Germinal center (tissue), 1 donor: ENCODE results near the gene CHCHD4.
A peak's percentile ranks its signal among the peaks of the same experiment; 100 is the strongest.
"Not testable (repeated sequence)": the region's sequence is repeated elsewhere in the genome, so short reads cannot be mapped to it uniquely, and the experiment has no call there.

Source experiments
- DNase-seq: peaks from one replicate; pipeline ENCODE4 v3.0.0; 2012; ENCODE audit warnings: mixed read lengths, low spot score

Gene CHCHD4

DNA sequence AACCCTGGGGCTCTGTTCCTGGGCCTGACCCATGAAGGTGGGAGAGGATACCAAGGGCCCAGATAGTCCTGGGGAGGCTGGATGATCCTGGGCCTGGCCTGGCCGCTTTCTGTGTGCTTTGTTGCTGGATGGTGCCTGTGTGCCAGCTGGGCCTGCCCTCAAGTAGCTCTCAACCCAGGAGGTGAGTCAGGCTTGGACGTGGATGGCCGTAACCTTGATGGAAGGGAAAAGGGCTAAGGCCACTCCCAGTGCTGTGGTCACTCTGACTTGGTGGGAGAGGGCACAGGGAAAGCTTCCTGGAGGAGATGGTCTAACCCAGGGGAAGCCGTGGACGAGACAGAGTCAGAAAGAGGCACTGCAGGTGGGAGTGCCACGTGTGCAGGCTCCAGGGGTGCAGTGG, 9.6 kb upstream of the CHCHD4 start:
- no peak for DNase-seq

DNA sequence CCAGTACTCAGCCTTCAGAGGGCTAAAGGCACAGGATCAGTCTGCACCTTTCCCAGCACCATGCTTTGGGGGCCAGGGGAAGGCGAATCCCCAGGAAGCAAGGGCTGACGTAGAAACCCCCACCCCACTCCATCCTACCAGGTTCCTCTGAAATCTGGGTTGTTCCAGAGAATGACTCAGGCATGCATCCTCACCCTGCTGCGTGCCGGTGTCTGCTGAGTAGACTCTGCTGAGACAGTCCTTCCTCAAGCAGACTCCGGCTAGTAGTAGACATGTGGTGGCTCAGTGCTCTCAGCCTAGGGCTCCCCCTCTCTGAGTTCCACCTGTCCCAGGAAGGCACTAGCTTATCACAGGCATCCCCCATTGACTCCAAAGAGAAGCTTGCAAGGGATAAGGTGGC, 9.2 kb upstream of the CHCHD4 start:
- no peak for DNase-seq

DNA sequence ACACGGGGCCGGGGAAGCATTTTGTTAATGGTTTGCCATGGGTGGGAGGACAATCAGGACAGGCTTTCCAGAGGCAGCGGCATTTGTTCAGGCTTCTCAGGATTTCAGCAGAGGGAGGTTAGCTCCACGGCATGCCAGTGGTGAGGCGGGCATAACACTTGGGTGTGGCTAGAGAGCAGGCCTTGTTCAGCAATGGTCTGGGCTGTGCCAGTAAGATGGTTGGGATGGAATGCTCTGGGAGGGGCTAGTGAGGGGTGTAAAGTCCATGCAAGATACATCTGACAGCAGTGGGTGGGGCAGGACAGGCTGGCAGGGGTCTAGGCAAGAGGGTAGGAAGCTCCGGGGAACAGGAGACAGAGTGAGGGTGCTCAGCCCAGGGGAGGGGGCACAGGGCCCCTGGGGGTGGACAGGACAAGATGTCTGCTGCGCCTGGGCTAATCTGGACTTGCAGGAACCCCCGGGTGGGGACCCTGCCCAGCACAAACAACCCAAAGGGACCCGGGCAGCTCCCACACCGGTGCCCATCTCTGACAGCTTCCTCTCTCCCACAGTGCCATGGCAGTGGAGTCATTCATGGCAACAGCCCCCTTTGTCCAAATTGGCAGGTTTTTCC, 8.6 kb upstream of the CHCHD4 start:
- no peak for DNase-seq

DNA sequence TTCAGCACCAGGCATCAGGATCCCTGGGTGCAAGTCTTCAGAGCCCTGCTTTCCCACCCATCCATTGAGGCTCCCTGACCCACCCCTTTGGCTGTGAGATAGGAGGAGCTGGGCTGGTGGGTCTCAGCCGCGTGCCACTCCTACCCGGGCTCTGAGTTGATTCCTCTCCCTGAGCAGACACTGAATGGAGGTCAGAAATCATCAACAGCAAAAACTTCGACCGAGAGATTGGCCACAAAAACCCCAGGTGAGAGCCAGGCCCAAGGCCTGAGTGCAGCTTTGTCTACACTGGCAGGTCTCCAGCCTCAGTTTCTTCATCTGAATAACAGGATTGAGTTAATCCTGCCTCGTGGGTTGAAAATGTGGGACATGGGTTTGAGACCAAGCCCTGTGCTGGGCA, 8.0 kb upstream of the CHCHD4 start:
- DNase-seq, result no peak

DNA sequence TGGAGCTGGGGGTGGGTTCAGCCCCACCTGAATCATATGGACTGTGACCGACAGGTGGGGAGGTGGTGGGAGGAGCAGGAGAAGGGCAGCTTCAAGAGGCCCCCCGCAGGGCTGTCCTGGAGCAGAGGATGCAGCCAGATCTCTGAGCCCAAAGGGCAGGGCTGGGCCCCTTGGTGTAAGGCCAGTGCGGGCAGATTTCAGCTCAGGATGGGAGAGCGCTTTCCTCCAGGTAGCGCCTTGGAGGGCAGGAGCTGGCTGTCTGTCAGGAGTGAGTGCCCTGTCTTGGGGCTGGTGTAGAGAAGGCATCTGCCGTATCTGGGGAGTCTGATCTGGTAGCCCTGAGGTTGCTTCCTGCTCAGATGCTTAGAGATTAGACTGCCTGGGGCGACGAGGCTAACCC, 7.5 kb upstream of the CHCHD4 start:
- DNase-seq, result no peak

DNA sequence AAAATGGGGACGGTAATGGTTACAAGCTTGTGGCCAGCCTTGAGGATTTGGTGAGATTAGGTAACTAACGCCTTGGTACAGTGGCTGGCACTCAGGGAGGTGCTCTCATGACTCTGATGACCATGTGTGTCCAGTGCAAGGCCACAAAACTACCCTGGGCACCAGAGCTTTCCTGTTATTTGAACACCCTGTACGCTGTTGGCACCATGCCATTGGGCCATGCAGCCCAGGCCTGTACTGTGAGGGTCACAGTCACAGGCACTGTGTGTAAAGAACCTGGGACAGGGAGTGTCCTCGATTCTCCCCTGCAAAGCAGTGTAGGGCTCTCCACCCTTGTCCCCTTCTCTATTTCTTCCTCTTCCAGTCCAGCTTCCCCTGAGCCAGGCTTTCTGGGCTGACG, 6.5 kb upstream of the CHCHD4 start:
- no peak for DNase-seq

DNA sequence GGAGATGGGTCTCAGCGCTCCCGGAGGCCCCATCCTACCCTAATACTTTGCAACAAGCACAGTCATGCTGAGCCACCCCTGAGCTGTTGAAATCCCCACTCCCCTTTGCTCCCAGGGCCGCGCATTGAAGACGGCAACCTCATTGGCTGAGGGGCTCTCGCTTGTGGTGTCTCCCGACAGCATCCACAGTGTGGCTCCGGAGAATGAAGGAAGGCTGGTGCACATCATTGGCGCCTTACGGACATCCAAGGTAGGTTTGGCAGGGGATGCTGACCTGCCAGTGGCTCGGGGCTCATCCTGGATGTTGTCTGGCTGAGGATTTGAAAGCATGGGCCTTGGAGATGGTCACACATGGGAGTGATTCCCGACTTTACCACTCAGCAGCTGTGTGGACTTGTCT, 6.0 kb upstream of the CHCHD4 start:
- DNase-seq, result no peak

DNA sequence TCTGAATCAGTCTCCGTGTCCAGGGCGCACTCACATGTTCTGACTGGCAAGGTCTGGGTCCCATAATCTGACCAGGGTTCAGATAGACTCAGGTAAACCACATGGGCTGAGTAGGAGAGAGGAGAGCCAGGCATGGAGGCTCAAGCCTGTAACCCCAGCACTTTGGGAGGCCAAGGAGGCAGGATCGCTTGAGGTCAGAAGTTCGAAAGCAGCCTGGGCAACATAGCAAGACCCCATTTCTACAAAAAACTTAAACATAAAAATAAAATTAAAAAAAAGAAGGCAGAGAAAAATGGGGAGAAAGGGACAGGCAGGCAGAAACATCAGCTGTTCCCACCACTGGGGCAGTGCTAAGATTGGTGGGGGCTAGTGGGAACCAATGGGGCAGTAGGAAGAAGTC, 5.6 kb upstream of the CHCHD4 start:
- no peak for DNase-seq

DNA sequence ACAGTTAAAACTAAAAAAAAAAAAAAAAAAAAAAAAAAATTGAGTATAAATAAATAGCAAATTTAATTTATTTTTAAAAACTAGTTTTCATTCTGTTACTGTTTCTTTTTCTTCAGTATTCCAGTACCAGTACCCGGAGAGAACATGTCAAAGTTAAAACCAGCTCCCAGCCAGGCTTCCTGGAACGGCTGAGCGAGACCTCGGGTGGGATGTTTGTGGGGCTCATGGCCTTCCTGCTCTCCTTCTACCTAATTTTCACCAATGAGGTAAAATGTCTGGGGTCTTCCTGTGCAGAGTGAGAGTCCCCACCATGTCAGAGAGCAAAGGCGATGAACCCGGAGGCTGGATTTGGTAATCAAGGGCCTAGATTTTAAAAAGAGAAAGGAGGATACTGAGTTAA, 4.6 kb upstream of the CHCHD4 start:
- no peak for DNase-seq

DNA sequence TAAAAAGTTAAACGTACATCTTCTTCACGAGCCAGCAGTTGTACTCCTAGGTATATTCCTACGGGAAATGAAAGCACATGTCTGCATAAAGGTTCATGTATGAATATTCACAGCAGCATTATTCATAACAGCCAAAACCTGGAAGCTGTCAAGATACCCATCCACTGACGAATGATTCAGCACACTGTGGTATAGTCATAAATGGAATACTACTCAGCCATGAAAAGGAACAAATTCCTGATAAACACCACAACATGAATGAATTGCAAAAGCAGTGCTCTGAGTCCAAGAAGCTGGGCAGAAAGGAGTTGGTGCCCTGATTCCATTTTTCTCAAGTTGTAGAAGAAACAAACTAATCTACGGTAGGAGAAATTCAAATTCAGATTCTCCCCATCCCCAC, 4.1 kb upstream of the CHCHD4 start:
- no peak for DNase-seq

DNA sequence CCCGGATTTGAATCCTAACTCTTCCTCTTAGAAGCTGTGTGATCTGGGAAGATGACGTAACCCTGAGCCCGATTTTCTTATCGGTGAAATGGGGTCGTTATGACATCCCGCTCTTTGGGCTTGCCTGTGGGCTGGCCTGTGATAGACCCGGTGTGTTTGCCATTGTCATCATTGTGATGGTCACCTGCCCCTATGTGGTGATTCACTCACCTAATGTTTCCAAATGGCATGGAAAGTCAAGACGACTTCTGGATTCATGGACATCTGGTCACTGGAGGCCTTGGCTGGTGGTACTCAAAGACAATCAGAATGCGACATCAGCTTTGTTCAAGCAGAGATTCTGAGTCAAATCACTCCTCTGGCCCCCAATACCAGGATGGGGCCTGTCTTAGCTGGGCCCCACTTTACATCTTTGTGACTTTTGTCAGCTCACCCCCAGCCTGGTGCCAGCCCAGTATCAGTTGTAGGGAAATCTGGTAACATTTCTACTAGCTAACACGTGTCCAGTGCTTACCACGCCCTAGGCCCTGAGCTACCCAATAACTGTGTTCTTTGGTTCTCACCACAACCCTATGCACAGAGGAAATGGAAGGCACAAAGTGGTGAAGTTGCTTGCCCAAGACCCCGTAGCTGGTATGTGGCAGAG, 3.0 kb upstream of the CHCHD4 start:
- no peak for DNase-seq

DNA sequence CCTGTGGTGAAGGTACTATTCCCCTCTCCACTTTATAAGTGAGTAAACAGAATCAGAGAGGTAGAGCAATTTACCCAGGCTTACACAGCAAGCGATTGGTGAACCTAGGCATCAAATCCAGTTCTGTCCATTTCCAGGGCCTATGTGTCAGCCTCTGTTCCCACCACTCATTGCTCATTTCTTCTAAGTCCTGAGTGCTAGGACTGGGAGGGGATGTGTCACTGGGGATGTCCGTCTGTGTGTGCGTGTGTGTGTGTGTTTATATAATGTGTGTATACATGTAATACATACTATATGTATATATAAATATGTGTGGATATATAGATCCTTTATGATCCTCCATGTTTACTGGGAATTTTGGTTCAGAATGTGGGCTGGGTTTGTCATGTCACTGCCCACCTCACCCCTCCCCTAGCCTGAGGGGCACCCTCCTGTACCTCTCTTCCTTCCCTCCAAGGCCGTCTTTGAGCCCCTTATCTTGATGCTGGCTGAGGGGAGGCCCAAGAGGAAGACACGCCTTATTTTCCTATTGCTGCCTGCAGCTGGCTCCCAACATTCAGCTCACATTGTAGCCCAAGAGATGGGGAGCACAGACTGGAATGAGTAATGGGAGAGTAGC, 2.3 kb upstream of the CHCHD4 start:
- DNase-seq, result no peak

DNA sequence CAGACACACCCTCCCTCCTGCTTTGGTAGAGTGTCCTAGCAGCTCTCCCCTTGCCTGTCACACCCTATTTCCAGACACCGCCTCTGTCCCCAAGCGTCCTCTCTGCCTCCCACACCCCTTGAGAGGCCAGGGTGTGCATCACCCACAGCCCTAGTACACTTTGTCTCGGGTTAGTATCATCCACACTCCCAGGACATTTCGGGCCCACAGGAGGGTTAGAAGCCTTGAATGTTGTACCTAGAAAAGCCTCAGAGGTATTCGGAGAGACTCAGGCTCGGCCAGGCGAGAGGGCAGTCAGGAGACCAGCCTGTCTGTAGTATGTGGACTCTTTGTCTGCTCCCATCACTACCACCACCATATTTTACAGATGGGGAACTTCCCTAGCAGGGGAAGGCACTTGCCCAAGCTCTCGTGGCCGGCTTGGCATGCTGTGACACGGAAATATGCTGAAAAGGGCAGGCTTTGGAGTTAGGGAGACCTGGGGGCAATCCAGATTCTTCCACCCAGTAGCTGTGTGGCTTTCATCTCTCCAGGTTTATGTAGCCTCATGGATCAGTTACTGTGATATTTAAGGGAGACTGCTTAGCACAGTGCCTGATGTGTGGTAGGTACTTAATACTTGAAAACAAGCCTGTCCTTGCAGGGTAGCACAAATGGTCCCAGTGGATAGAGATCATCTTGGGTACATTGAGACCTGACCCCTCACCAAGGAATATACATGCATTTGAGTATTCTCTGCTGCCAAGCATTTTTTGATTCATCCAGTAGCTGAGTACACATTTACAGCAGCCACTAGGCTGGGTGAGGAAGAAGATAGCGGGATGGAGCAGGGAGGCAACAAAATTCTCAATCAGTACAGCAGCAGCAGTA, 1.6 kb upstream of the CHCHD4 start:
- DNase-seq, result no peak

DNA sequence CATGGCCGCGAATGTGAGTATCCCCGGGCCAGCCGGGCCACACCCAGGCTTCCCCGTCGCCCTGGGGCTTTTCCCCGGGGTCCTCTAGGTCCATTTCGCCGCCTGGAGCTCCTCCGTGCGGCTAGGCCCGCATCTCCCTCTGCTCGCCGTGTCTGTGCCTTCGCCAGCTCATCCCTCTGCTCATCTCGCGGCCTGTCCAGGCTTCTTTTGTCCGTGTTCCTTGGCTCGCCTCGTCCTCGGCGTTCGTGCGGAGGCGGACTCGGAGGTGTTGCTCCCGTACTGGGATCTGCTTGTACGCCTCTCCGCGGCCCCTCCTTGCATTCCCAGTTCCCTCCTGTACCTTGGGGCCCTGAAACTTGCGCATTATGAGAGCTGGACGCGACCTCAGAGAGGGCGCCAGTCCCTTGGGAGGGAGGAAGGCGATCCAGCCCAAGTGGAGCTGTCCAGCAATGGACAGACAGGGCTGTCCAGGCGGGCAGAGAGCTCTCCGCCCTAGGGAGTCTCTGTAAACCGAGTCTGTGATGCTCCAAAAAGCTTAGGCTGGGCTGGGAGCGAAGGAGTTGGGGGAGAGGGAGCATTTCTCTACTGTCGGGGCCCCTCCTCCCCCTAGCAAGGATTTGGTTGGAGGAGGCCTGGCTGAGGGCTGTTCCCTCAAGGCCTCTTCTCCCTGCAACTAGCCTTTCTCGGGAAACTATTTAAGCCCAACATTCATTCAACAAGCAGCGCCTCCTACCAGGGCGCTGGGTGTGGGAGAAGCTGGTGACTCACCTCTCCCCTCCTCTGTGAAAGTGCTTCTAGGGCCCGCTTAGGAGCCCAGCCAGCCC, 735 bp upstream of the CHCHD4 start:
- DNase-seq, result no peak

DNA sequence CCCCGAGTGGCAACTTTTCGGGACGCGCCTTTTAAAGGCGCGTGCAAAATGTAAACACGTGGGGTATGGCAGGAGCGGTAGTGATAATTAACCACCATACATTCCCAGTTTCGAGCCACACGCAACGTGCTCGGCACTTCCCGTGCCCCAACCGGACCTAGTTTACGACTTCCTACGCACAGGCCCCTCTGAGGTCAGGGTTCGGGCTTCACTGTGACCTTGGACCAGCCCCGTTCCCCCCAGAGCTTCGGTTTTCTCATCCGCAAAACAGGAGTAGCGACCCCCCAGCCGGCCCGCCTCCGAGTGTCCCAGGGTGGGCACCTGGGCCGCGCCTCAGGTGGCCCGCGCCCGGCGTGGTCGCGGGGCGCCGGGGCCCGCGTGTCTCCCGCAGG, 451 bp downstream of the CHCHD4 start:
- DNase-seq, result peak; percentile 76

DNA sequence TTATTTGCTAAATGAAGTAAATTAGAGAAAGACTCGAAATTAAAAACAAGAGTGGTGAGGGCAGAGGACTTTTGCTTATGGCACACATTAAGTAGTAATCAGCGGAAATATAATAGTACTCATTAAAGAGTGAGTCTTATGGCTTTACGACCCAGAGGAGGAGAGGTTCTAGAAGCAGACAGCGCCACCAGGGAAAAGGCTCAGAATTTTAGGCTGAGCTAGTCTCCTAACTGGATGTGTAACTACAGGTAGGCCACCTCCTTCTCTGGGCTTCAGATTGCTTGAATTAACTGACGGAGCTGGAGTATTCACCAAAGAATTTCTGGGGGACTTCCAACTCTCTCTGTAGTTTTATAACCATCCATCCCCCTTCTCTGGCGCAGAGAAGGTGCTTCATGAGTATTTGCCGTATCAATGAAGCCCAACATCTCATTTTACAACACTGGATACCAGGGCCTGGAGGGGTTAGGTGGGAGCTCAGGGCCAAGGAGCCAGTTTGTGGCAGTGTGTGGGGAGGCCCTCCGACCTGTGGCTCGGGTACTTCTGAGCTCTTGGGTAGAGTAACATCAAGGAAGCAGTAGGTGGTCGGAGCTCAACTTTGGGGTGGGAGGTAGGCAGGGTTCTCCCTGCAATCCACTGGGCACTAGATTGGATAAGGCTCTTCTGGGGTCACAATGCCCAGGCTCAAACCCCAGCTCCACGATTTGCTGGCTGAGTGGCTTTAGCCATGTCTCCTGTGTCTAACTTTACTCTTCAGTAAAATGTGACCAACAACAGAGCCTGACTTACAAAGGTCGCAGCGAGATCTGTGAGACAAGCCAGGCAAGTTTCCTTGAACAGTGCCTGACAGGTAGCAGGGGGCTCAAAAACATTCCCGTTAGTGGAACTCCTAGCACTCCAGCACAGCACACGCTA, 1.1 kb downstream of the CHCHD4 start:
- DNase-seq, result no peak

DNA sequence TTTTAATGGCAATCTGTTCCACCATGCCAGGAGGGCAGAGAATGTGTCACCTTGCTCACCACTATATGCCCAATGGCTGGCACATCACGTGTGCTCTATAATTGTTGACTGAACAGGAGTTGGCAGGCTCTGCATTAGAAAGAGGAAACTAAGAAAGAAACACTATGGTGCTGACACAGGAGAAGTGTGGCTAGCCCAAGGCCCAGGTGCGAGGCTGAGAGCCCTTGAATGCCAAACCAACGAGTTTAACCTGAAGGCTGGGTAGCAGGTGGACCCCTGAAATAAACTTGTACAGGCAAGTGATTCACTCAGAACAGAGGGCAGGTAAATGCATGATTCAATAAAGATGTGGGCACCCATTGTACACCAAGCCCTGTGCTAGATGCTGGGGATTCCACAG, 2.4 kb downstream of the CHCHD4 start:
- no peak for DNase-seq

DNA sequence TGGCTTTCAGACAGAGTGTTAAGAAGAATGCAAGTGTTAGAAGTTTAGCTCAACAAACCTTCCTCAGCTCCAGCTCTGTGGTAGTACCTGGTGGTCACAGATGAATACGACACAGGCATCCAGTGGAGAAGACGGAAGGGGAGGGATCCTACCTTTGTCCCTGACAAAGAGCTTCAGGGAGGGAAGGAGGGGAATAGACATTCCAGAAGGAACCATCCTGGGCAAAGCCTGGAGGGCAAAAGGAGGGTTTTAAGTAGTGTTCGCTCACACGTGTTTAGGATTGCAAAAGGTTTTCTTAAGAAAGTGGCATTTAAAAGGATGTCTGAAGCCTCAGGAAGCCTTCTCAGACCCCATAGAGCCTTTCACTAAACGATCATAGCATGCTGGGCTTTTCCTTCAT, 2.8 kb downstream of the CHCHD4 start:
- no peak for DNase-seq

DNA sequence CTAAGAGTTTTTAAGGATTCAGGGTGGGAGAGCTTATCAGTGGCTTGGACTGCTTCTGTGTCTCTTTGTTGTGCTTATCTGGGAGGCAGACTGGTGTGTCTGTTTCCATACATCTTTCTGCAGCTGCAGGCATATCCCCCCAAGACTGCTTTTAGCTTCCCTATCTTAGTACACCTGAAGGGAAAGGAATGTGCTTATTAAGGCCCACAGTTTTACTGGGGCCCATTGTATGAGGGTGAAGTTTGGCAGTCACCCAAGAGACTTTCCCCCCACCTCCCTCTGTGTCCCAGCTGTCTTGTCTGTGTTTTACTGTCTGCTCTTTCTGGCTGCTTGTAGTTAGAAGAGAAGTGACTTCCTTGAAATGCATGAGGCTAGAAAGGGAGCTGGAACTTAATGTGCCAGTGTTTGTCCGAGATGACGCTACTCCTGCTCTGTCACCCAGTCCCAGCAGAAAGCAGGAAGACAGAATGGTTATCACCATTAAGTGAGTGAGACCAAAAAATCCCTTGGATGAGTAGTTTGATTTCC, 3.7 kb downstream of the CHCHD4 start:
- DNase-seq, result not testable (repeated sequence)

DNA sequence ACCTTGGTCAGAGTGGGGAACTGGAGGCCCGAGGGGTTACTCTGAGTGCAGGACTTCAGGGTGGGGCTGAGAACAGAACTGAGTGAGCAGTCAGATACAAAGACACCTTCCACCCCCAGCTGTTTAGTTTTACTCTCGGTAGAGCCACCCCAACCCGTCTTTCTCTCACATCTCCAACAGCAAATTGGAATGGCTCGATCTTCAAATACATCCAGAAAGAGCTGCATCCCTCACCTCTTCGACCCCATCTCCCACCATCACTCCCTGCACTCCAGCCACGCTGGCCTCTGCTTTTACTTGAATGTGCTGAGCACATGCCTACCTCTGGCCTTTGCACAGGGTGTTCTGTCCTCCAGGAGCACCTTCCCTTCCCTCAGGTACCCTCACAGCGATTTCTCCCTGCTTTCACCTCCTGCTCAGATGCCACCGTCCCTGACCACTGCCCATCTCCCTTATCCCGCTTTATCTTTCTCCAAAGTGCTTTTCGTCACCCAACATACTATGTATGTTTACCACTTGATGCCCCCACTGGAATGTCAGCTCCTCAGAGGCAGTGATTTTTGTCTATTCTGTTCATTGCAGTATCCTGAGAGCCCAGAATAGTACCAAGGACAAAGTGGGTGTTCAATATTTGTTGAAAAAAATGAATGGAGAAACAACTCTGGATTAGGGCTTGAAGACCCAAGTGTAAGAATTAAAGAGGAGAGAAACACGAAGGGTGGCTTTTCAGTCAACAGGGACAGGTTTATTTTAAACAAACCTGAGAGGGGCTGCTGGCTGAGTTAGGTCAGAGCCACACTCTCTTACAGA, 4.4 kb downstream of the CHCHD4 start:
- no peak for DNase-seq
